NB4 (cell line): Measurements from ENCODE around the gene BRSK1.

ENCODE experiments used
- DNase-seq: peaks from one replicate; pipeline ENCODE4 v3.0.0; 2010; ENCODE audit warnings: low read depth
- H3K4me3 ChIP-seq: one replicate; pipeline ENCODE4 v1.5.1; 2011; ENCODE audit warnings: mild to moderate bottlenecking, low read depth, low read length, moderate library complexity
- MAX ChIP-seq: IDR thresholded peaks from 2 replicates; pipeline ENCODE4 v1.6.1; 2011; ENCODE audit warnings: low read depth, low read length
- MYC ChIP-seq: IDR thresholded peaks from 2 replicates; pipeline ENCODE4 v1.6.1; 2011; ENCODE audit warnings: low read depth, low read length
- POLR2A ChIP-seq: IDR thresholded peaks from 2 replicates; pipeline ENCODE4 v1.6.1; 2011; ENCODE audit warnings: mild to moderate bottlenecking; ENCODE audit not compliant: insufficient read length; ENCODE audit errors: extremely low read depth
- TF ChIP-seq, protein P1 (sequence below): IDR thresholded peaks from one replicate; pipeline ENCODE4 v1.5.1; 2012; ENCODE audit warnings: low read depth, low read length

The BRSK1 gene

DNA sequence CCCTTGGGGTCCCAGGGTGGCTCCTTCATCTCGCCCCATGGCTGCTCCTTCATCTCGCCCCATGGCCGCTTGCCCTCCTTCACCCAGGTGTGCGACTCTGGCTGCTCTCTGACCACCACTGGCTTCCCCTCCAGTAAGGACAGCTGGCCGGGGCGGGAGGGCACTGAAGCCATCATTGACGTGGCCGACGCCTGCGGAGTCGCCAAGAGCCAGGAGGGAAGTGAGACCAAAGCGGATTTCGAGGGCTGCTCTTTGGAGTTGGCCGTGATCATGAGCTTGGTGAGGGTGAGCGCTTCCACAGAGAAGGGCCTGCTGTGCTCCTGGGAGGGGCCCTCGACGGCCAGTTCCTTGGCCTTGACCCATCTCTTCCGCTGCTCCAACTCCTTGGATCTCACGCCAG lies 74.7 kb downstream of the BRSK1 start:
- H3K4me3 ChIP-seq, result no peak overlapping the region
- no peak for TF ChIP-seq MYC
- no peak for DNase-seq

GRCh38 chr19:55358943-55359908 lies 75.4 kb downstream of the BRSK1 start:
- no peak overlapping the region for H3K4me3 ChIP-seq
- TF ChIP-seq MYC (no peak), POLR2A (no peak), MAX (no peak)
- TF ChIP-seq, protein P1, sequence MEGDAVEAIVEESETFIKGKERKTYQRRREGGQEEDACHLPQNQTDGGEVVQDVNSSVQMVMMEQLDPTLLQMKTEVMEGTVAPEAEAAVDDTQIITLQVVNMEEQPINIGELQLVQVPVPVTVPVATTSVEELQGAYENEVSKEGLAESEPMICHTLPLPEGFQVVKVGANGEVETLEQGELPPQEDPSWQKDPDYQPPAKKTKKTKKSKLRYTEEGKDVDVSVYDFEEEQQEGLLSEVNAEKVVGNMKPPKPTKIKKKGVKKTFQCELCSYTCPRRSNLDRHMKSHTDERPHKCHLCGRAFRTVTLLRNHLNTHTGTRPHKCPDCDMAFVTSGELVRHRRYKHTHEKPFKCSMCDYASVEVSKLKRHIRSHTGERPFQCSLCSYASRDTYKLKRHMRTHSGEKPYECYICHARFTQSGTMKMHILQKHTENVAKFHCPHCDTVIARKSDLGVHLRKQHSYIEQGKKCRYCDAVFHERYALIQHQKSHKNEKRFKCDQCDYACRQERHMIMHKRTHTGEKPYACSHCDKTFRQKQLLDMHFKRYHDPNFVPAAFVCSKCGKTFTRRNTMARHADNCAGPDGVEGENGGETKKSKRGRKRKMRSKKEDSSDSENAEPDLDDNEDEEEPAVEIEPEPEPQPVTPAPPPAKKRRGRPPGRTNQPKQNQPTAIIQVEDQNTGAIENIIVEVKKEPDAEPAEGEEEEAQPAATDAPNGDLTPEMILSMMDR, result no peak
- no peak for DNase-seq

DNA sequence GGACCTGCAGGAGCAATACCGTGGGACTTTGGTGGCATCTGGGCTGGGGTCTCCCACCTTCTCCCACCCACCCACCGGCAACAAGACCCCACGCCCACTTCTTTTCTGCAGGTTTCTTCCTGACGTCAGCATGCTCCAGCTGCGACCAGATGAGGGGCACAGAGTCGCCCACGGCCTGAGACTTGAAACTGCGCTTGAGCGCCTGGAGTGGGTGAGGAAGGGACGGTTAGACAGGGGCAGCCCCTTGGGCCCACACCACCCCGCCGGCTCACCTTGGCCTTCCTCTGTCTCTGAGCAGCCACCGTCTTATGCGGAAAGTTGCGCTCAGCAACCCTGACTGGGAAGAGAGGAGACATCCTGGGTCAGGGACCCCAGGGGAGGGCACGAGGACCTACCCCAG lies 77.1 kb downstream of the BRSK1 start:
- no peak overlapping the region for H3K4me3 ChIP-seq
- TF ChIP-seq, protein P1, result no peak
- no peak for TF ChIP-seq POLR2A
- no peak for TF ChIP-seq MYC
- no peak for TF ChIP-seq MAX
- no peak for DNase-seq
